ENCODE results near the gene RASSF3.

RASSF3 gene

DNA sequence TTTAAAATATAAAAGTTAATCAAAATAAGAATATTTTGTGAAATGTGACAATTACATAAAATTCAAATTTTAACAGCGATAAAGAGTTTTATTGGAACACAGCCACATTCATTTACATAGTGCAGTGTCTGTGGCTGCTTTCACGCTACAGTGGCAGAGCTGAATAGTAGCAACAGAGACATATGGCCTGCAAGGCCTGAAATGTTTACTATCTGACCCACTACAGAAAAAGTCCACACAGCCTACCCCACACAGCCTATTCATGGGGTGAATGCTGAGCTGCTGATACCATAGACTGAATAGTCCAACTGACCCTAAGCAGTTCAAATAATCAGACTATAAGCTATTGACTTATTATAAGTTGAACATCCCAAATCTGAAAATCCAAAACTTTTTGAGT lies 135.7 kb downstream of the RASSF3 start:
- Mint-ChIP-seq H3K4me1 (no peaks in the 10 kb centered on the region), H3K27me3 (ENCODE audit: low read depth) (no peaks in the 10 kb centered on the region), H3K36me3 (ENCODE audit: low read depth) (peaks cover 71% of the 10 kb centered on the region), H3K4me3 (no peak overlapping the region), H3K27ac (no peak overlapping the region), H3K9me3 (no peaks in the 10 kb centered on the region)
- TF ChIP-seq, protein P1, sequence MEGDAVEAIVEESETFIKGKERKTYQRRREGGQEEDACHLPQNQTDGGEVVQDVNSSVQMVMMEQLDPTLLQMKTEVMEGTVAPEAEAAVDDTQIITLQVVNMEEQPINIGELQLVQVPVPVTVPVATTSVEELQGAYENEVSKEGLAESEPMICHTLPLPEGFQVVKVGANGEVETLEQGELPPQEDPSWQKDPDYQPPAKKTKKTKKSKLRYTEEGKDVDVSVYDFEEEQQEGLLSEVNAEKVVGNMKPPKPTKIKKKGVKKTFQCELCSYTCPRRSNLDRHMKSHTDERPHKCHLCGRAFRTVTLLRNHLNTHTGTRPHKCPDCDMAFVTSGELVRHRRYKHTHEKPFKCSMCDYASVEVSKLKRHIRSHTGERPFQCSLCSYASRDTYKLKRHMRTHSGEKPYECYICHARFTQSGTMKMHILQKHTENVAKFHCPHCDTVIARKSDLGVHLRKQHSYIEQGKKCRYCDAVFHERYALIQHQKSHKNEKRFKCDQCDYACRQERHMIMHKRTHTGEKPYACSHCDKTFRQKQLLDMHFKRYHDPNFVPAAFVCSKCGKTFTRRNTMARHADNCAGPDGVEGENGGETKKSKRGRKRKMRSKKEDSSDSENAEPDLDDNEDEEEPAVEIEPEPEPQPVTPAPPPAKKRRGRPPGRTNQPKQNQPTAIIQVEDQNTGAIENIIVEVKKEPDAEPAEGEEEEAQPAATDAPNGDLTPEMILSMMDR (IDR thresholded peaks at IDR 0.05; ENCODE audit: unreplicated experiment in 3 of 3): no peak

DNA sequence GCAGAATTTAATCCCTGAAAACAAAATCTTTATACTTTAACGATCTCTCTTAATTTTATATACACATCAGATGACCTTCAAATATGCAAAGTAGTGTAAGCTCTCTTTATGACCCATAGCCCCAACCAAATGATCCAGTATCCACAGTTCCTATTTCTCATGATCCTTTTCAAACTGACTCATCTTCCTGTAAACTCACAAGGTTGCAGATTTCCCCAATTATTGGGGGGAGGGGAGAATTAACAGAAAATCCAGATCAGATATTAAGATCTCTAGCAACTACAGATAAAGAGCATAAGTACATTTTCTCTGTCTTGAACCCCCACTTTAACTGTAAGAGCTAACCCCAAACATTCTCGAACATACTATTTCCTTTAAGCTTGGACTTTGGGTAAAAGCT lies 136.4 kb downstream of the RASSF3 start:
- H3K9me3 Mint-ChIP-seq: no peaks in the 10 kb centered on the region
- no peaks in the 10 kb centered on the region for H3K4me1 Mint-ChIP-seq
- no peaks in the 10 kb centered on the region for H3K27me3 Mint-ChIP-seq (ENCODE audit: low read depth)
- TF ChIP-seq, protein P1 (IDR thresholded peaks at IDR 0.05; ENCODE audit: unreplicated experiment in 3 of 3): no peak
- peaks cover 72% of the 10 kb centered on the region for H3K36me3 Mint-ChIP-seq (ENCODE audit: low read depth)
- H3K27ac Mint-ChIP-seq: no peak overlapping the region
- H3K4me3 Mint-ChIP-seq: no peak overlapping the region
